H9 (cell line): ENCODE measurements around the gene AK8. TPM values are rescaled to one million over a fixed set of nuclear protein-coding genes. Genes with fewer than 3 reads are reported as not detected.
A peak's percentile ranks its signal among the peaks of the same experiment; 100 is the strongest.

Source experiments
- DNase-seq: peaks from one replicate; pipeline ENCODE4 v3.0.0-alpha.2; 2017
- H2AFZ ChIP-seq: one replicate; pipeline ENCODE4 v1.6.1; 2013; ENCODE audit warnings: mild to moderate bottlenecking, low read length, control low read depth, moderate library complexity
- H2AK5ac ChIP-seq: 2 replicates; pipeline ENCODE4 v1.6.1; 2013; ENCODE audit warnings: low read length, control low read depth, mixed read lengths; ENCODE audit not compliant: insufficient read length
- H2BK120ac ChIP-seq: one replicate; pipeline ENCODE4 v1.6.1; 2013; ENCODE audit warnings: low read depth, mild to moderate bottlenecking, low read length, control low read depth, inconsistent platforms; ENCODE audit not compliant: poor library complexity, severe bottlenecking
- H2BK12ac ChIP-seq: 2 replicates; pipeline ENCODE4 v1.6.1; 2013; ENCODE audit warnings: low read length, control low read depth, mixed read lengths, low read depth; ENCODE audit not compliant: insufficient read length
- H2BK15ac ChIP-seq: 2 replicates; pipeline ENCODE4 v1.6.1; 2013; ENCODE audit warnings: low read depth, low read length, control low read depth
- H2BK20ac ChIP-seq: one replicate; pipeline ENCODE4 v1.6.1; 2013; ENCODE audit warnings: low read depth, mild to moderate bottlenecking, low read length, control low read depth, inconsistent platforms; ENCODE audit not compliant: poor library complexity, severe bottlenecking
- H2BK5ac ChIP-seq: 2 replicates; pipeline ENCODE4 v1.6.1; 2013; ENCODE audit warnings: low read length, control low read depth, mixed read lengths; ENCODE audit not compliant: insufficient read length
- H3K14ac ChIP-seq: 2 replicates; pipeline ENCODE4 v1.6.1; 2013; ENCODE audit warnings: low read length, control low read depth; ENCODE audit not compliant: insufficient read depth
- H3K18ac ChIP-seq: 2 replicates; pipeline ENCODE4 v1.6.1; 2013; ENCODE audit warnings: low read depth, mild to moderate bottlenecking, mixed read lengths, low read length, control low read depth; ENCODE audit not compliant: insufficient read length
- H3K23ac ChIP-seq: 2 replicates; pipeline ENCODE4 v1.6.1; 2013; ENCODE audit warnings: low read length, control low read depth, mixed read lengths, low read depth; ENCODE audit not compliant: insufficient read length
- H3K23me2 ChIP-seq: 2 replicates; pipeline ENCODE4 v1.6.1; 2013; ENCODE audit warnings: low read depth, mild to moderate bottlenecking, mixed read lengths, low read length, control low read depth; ENCODE audit not compliant: insufficient read length, poor library complexity, severe bottlenecking
- H3K27ac ChIP-seq: 2 replicates; pipeline ENCODE4 v1.5.1; 2013; ENCODE audit warnings: low read length, control low read depth, mixed read lengths, low read depth; ENCODE audit not compliant: insufficient read length
- H3K27me3 ChIP-seq: 2 replicates; pipeline ENCODE4 v1.6.1; 2013; ENCODE audit warnings: low read length, control low read depth, inconsistent platforms; ENCODE audit not compliant: insufficient read depth
- H3K4ac ChIP-seq: 2 replicates; pipeline ENCODE4 v1.6.1; 2013; ENCODE audit warnings: low read depth, mild to moderate bottlenecking, control low read depth, inconsistent platforms, low read length, moderate library complexity
- H3K4me1 ChIP-seq: 2 replicates; pipeline ENCODE4 v1.6.1; 2013; ENCODE audit warnings: low read length, control low read depth, inconsistent platforms; ENCODE audit not compliant: insufficient read depth
- H3K4me2 ChIP-seq: 2 replicates; pipeline ENCODE4 v1.6.1; 2013; ENCODE audit warnings: low read length, control low read depth, mixed read lengths; ENCODE audit not compliant: insufficient read length, insufficient read depth
- H3K56ac ChIP-seq: 2 replicates; pipeline ENCODE4 v1.6.1; 2013; ENCODE audit warnings: low read depth, mild to moderate bottlenecking, mixed read lengths, low read length, control low read depth; ENCODE audit not compliant: insufficient read length
- H3K79me1 ChIP-seq: 2 replicates; pipeline ENCODE4 v1.6.1; 2013; ENCODE audit warnings: low read depth, mild to moderate bottlenecking, moderate library complexity, low read length, control low read depth, inconsistent platforms; ENCODE audit not compliant: insufficient read depth, poor library complexity, severe bottlenecking
- H3K79me2 ChIP-seq: 2 replicates; pipeline ENCODE4 v1.6.1; 2013; ENCODE audit warnings: low read length, control low read depth, inconsistent platforms; ENCODE audit not compliant: insufficient read depth
- H3K9ac ChIP-seq: 2 replicates; pipeline ENCODE4 v1.6.1; 2013; ENCODE audit warnings: low read length, control low read depth, mixed read lengths; ENCODE audit not compliant: insufficient read length; ENCODE audit errors: extremely low read depth
- H3K9me3 ChIP-seq: one replicate; pipeline ENCODE4 v1.6.1; 2013; ENCODE audit warnings: low read depth, low read length, inconsistent platforms; ENCODE audit not compliant: control insufficient read depth
- H3T11ph ChIP-seq: one replicate; pipeline ENCODE4 v1.6.1; 2013; ENCODE audit warnings: mild to moderate bottlenecking, low read length, control low read depth, inconsistent platforms
- H4K20me1 ChIP-seq: one replicate; pipeline ENCODE4 v1.6.1; 2013; ENCODE audit not compliant: control insufficient read depth, insufficient read length, insufficient read depth
- H4K5ac ChIP-seq: 2 replicates; pipeline ENCODE4 v1.6.1; 2013; ENCODE audit warnings: low read depth, mild to moderate bottlenecking, mixed read lengths, low read length, control low read depth; ENCODE audit not compliant: insufficient read length
- H4K8ac ChIP-seq: replicated peaks from 2 replicates; pipeline ENCODE4 v1.6.1; 2013; ENCODE audit warnings: low read length, control low read depth, mixed read lengths, low read depth; ENCODE audit not compliant: insufficient read length
- H4K91ac ChIP-seq: 2 replicates; pipeline ENCODE4 v1.6.1; 2013; ENCODE audit warnings: low read depth, mild to moderate bottlenecking, moderate library complexity, mixed read lengths, low read length, control low read depth; ENCODE audit not compliant: insufficient read length
- H3K27ac Mint-ChIP-seq, 3 experiments: 2 replicates in 2 of 3; 3 replicates in 1 of 3; pipeline ENCODE4 v1.8.0; 2020 to 2021; ENCODE audit warnings: mixed read lengths in 3 of 3, mild to moderate bottlenecking in 1 of 3, moderate library complexity in 1 of 3
- H3K27me3 Mint-ChIP-seq: 2 replicates; pipeline ENCODE4 v1.8.0; 2021; ENCODE audit warnings: low read depth, mild to moderate bottlenecking, moderate library complexity, mixed read lengths
- H3K36me3 Mint-ChIP-seq, 3 experiments: 2 replicates in 2 of 3; 3 replicates in 1 of 3; pipeline ENCODE4 v1.8.0; 2020 to 2021; ENCODE audit warnings: low read depth in 3 of 3, mixed read lengths in 3 of 3; ENCODE audit not compliant: insufficient read depth in 1 of 3
- H3K4me1 Mint-ChIP-seq, 2 experiments: 2 replicates each; pipeline ENCODE4 v1.8.0; 2020; ENCODE audit warnings: mixed read lengths in 2 of 2
- H3K4me3 Mint-ChIP-seq, 2 experiments: 2 replicates in 1 of 2; 3 replicates in 1 of 2; pipeline ENCODE4 v1.8.0; 2020 to 2021; ENCODE audit warnings: mild to moderate bottlenecking in 2 of 2, mixed read lengths in 2 of 2, moderate library complexity in 1 of 2
- H3K9me3 Mint-ChIP-seq, 2 experiments: 2 replicates in 1 of 2; 3 replicates in 1 of 2; pipeline ENCODE4 v1.8.0; 2020; ENCODE audit warnings: mild to moderate bottlenecking in 2 of 2, mixed read lengths in 2 of 2, moderate library complexity in 1 of 2
- WGBS: extraction: QIAGEN DNeasy Blood & Tissue Kit; methylation state at CpG from one replicate; pipeline ENCODE4 v1.1.7; 2013; ENCODE audit warnings: missing lambda C conversion rate, low lambda C conversion rate, mixed read lengths; ENCODE audit not compliant: insufficient read length; ENCODE audit errors: extremely low coverage; 5-methylcytosine and 5-hydroxymethylcytosine counted together
- total RNA-seq: library from RNA; stranded (reverse); gene quantifications from 2 replicates; pipeline ENCODE4 v1.2.1, GENCODE V29; 2021
- TF ChIP-seq, protein P1 (sequence below): fragments of 200-600 bp; sonication (generic); conservative IDR thresholded peaks from 3 replicates; pipeline ENCODE4 v1.8.0; 2021; ENCODE audit warnings: antibody characterized with exemption, mild to moderate bottlenecking

Gene AK8
- total RNA-seq, 1 experiment from 2014 or later = 0.44 TPM

GRCh38 chr9:132827366-132827765 lies 50.7 kb downstream of the AK8 start:
- H3K23me2 ChIP-seq = no peaks in the 10 kb centered on the region
- no peaks in the 10 kb centered on the region for H3K9me3 ChIP-seq
- H2BK20ac ChIP-seq = no peak overlapping the region
- no peaks in the 10 kb centered on the region for H3K79me2 ChIP-seq
- Mint-ChIP-seq H3K36me3 (no peaks in the 10 kb centered on the region), H3K4me3 (no peak overlapping the region), H3K27ac (no peak overlapping the region), H3K27me3 (peaks cover 10% of the 10 kb centered on the region), H3K4me1 (no peaks in the 10 kb centered on the region), H3K9me3 (no peaks in the 10 kb centered on the region)
- H3K23ac ChIP-seq = no peak overlapping the region
- no peak overlapping the region for H3K4ac ChIP-seq
- no peak for DNase-seq
- H2AFZ ChIP-seq = no peak overlapping the region
- H2BK15ac ChIP-seq = no peak overlapping the region
- no peak overlapping the region for H2BK5ac ChIP-seq
- no peak overlapping the region for H2BK12ac ChIP-seq
- no peak overlapping the region for H3K9ac ChIP-seq
- H4K20me1 ChIP-seq = no peaks in the 10 kb centered on the region
- no peak overlapping the region for H2AK5ac ChIP-seq
- TF ChIP-seq, protein P1, sequence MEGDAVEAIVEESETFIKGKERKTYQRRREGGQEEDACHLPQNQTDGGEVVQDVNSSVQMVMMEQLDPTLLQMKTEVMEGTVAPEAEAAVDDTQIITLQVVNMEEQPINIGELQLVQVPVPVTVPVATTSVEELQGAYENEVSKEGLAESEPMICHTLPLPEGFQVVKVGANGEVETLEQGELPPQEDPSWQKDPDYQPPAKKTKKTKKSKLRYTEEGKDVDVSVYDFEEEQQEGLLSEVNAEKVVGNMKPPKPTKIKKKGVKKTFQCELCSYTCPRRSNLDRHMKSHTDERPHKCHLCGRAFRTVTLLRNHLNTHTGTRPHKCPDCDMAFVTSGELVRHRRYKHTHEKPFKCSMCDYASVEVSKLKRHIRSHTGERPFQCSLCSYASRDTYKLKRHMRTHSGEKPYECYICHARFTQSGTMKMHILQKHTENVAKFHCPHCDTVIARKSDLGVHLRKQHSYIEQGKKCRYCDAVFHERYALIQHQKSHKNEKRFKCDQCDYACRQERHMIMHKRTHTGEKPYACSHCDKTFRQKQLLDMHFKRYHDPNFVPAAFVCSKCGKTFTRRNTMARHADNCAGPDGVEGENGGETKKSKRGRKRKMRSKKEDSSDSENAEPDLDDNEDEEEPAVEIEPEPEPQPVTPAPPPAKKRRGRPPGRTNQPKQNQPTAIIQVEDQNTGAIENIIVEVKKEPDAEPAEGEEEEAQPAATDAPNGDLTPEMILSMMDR = no peak
- no peak overlapping the region for H2BK120ac ChIP-seq
- no peaks in the 10 kb centered on the region for H3K4me1 ChIP-seq
- no peak overlapping the region for H3K4me2 ChIP-seq
- no peak overlapping the region for H4K8ac ChIP-seq
- no CpG with 5 or more reads among the region's 5 CpGs for WGBS
- no peak overlapping the region for H3T11ph ChIP-seq
- no peaks in the 10 kb centered on the region for H3K79me1 ChIP-seq
- no peak overlapping the region for H4K5ac ChIP-seq
- no peaks in the 10 kb centered on the region for H3K27me3 ChIP-seq
- H3K27ac ChIP-seq = no peak overlapping the region
- 0 out of 2 replicates have a peak overlapping the region, but pooled peaks have one; percentile 10 for H3K14ac ChIP-seq
- no peak overlapping the region for H3K56ac ChIP-seq
- no peak overlapping the region for H4K91ac ChIP-seq
- no peak overlapping the region for H3K18ac ChIP-seq
